NAMALWA (cell line): ENCODE data around the gene RFX4.

Experiments
- DNase-seq: peaks from one replicate; pipeline ENCODE4 v3.0.0-alpha.2; 2015; ENCODE audit warnings: low spot score

RFX4 gene

GRCh38 chr12:106766393-106766826, 183.6 kb downstream of the RFX4 start:
- DNase-seq: no peak

GRCh38 chr12:106767206-106767605, 184.4 kb downstream of the RFX4 start:
- no peak for DNase-seq

DNA sequence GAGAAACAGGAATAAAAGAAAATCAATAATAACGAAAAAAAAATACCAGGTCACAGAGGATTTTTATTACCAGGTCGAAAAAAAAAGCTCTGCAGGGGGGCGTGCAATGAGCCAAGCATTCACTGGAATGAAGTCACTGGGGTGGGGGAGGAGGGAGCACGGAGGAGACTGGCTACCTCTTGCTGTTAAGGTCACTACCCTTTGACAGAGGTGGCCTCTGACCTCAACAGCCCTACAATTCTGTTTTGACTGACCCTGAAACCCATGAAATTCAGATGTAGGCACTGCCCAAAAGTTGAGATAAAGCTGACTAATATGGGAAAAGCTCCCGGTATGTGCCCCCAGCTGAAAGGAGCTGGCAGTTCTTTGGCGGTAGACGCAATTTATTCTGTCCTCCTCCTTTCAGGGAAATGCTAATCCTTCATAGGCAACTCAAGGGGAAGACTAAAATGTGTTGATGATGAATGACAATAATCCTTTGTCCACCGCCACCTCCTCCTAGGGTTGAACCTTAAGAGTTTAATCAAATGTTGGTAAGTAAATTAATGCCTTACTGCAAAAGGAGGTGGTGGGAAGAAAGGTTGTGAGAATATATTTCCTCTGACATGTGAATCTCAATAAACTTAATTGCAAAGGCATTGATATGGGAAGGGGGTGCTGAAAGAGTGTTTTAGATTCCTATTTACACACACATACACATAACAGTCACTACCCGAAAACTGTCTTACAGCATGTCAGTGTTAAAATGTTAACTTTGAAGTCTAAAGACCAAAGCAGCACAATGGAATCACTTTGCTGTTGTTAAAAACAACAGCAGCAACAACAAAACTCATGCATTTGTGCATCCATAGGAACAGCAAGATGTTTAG, 185.4 kb downstream of the RFX4 start:
- DNase-seq: no peak

DNA sequence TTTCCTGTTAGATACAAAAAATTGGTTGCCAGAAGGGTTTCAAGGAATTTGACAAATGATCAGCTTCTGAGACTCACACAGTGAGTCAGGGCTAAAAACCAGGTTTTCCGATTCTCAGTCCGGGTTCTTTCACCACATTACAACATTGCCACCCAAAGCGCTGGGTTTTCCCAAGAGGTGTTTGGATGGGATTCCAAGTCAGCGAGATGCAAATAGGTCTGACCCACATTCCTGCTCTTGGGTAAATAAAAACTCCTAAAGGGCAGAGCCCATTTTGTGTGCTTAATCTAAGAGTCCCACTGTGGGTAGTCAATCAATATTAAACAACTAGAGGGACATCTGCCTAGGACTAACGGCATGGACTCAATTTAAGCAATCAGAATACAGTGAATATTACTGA, 186.3 kb downstream of the RFX4 start:
- no peak for DNase-seq

GRCh38 chr12:106769546-106769945, 186.7 kb downstream of the RFX4 start:
- no peak for DNase-seq

DNA sequence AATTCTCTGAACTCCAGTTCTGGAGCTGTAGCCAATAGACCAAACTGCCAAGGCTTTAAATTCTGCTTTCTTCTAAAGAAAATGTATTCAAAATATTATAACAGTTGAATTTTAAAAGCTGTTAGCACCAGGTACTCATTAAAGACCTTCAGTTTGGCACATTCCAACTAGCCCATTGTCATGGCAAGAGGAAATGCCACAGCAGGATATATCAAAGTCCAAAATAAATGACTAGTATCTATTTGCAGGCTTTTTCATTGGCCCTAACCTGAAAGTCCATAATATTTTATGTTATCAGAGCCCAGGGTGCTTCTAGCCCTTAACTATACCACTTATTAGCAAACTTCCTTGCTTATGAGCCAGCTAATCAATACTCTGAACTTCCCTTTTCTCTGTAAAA, 188.6 kb downstream of the RFX4 start:
- no peak for DNase-seq

DNA sequence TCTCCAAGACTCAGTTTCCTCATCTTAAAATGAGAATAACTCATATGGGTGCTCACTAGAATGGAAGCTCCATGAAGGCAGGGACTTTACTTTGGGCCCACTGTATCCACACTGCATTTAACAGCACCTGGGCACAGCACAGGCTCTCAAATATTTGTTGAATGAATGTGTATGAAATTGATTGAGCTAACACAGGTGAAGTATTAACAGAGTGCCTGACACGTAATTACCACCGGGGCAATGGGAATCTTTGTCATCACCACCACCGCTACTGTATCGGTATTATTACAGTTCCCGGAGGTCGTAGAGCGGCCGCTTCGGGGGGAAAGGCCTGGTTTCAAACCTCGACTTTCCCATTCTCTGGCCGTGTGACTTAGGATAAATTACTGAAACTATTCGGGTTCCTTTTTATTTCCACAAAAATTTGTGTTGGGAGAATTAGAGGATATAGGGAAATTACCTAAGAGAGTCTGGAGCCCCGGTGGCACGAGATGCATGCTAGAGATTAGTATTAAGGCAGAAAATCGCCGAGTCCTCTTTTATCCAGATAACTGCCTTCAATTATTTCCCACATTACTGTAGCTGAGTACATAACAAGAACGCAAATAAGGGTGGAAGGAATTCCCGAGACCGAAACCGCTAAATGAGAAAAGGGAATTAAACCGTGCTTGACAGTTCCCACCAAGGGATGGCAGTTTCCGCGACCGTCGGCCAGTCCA, 190.6 kb downstream of the RFX4 start:
- DNase-seq: no peak

DNA sequence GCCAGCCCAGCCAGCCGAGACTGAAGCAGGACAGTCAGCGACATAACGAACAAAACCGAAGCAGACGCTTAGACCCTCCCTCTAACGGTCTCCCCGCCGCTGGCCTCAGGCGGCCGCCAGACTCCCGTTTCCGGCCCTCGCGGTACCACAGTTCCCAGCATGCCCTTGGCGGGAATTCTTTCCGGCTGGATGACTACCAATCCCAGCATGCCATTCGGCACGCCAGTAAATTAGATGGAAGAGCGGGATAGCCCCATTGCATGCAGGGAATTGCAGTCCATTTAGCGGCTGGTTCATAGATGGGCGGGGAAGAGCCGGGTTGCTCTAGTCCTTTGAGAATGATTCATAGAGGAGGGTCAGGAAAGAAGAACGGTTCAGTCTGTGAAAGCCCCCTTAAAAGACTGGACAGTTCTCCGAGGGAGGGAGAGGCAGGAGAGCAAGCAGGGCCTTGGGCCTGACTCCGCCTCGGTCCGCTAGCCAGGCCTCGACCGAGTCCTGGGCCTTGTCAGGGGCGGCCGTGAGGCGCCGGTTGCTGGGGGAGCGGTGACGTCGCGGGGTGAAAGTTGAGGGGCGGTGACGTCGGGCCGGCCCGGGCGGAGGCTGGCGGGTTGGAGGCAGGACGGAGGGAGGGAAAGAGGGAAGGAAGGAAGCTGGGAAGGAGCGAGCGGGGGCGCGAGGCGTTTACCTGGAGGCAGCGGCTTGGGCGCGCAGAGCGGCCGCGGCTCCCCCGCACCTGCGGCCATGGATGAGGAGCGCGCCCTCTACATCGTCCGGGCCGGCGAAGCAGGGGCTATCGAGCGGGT, 191.4 kb downstream of the RFX4 start, which contains the start of gene RIC8B:
TSS of gene RIC8B (plus strand) at position 678 of the 803 bp plus-strand sequence. CDS start at position 742, 64 bp downstream.
- DNase-seq: peak; percentile 35

- no peak for DNase-seq
Observed at GRCh38 chr12:106774808-106775524, 192.2 kb downstream of the RFX4 start.

DNA sequence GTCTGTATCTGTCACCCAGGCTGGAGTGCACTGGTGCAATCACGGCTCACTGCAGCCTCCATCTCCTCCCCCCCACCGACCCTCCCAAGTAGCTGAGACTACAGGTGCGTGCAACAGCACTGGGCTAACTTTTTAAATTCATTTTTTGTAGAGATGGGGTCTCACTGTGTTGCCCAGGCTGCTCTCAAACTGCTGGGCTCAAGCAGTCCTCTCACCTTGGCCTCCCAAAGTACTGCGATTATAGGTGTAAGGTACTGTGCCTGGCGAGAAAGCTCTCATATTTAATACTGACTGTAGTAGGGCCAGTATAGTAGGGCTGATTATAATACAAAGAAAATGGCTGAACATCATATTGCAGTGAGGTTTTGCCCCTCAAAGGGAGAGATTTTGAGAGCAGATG, 194.1 kb downstream of the RFX4 start:
- no peak for DNase-seq

DNA sequence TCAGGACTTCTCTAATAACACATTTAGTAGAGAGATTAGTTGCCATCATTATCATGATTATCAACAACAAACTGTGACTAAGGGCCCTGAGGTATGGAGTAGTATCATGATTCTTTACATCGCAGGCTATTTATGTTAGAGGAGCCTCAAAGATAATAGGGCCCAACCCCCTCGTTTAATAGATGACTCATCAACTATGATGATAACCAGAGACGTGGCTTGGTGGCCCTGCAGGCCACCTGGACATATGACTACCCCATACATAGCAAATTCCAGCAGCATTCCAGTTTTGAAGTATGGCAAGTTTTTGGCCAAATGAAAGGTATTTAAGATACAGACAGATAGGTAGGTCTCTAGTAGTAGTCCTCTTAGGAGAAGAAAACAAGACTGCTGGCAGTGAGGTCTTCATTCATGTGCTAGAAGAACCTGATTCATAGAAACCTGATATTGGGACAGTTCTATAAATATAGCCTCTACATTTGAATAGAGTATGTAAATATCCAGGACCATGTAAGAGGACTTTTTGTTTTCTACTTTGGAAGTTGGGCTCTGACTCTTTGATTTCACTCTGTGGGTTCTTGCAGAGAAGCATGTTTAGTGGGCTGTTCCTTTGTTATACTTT, 197.3 kb downstream of the RFX4 start:
- DNase-seq: no peak

GRCh38 chr12:106782619-106783018, 199.8 kb downstream of the RFX4 start:
- DNase-seq: no peak

GRCh38 chr12:106783515-106783914, 200.7 kb downstream of the RFX4 start:
- DNase-seq: no peak

- peak; percentile 33 for DNase-seq
Observed at GRCh38 chr12:106790020-106790419, 207.2 kb downstream of the RFX4 start.

GRCh38 chr12:106791531-106791930, 208.7 kb downstream of the RFX4 start:
- no peak for DNase-seq

DNA sequence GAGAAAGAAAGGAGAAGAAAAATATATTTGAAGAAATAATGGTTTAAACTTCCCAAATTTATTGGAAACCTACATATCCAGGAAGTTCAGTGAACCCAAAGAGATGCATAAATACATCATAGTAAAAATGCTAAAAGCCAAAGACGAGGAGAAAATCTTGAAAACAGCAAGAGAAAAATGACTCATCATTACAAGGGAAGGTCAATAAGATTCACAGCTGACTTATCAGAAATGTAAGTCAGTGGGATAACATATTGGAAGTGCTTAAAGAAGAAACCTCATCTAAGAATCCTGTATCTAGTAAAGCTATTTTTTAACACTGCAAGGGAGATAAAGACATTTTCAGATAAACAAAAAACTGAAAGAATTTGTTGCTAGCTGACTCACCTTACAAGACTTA, 211.6 kb downstream of the RFX4 start:
- no peak for DNase-seq

GRCh38 chr12:106801167-106801708, 218.4 kb downstream of the RFX4 start:
- DNase-seq: no peak

GRCh38 chr12:106801830-106802533, 219.2 kb downstream of the RFX4 start:
- DNase-seq: no peak

- DNase-seq: no peak
Observed at GRCh38 chr12:106804668-106805067, 221.9 kb downstream of the RFX4 start.
